Lower leg skin (tissue), 3 donors: ENCODE results near the gene CEP192.

Source experiments
- POLR2A ChIP-seq, 2 donors: fragments of 450-650 bp; IDR thresholded peaks; one replicate each; pipeline ENCODE4 v1.6.1; 2016 to 2017; ENCODE audit warnings: antibody characterized with exemption in 2 of 2, mild to moderate bottlenecking in 1 of 2, moderate library complexity in 1 of 2
- TF ChIP-seq, protein P1 (sequence below), 3 donors: fragments of 450-650 bp; IDR thresholded peaks; one replicate each; pipeline ENCODE4 v1.5.1; 2016; ENCODE audit warnings: antibody characterized with exemption in 3 of 3, mild to moderate bottlenecking in 3 of 3, moderate library complexity in 2 of 3

GRCh38 chr18:12976305-12976704 is 14.9 kb upstream of the CEP192 start:
- TF ChIP-seq, protein P1, sequence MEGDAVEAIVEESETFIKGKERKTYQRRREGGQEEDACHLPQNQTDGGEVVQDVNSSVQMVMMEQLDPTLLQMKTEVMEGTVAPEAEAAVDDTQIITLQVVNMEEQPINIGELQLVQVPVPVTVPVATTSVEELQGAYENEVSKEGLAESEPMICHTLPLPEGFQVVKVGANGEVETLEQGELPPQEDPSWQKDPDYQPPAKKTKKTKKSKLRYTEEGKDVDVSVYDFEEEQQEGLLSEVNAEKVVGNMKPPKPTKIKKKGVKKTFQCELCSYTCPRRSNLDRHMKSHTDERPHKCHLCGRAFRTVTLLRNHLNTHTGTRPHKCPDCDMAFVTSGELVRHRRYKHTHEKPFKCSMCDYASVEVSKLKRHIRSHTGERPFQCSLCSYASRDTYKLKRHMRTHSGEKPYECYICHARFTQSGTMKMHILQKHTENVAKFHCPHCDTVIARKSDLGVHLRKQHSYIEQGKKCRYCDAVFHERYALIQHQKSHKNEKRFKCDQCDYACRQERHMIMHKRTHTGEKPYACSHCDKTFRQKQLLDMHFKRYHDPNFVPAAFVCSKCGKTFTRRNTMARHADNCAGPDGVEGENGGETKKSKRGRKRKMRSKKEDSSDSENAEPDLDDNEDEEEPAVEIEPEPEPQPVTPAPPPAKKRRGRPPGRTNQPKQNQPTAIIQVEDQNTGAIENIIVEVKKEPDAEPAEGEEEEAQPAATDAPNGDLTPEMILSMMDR (IDR thresholded peaks at IDR 0.05): no peak
- TF ChIP-seq POLR2A (IDR thresholded peaks at IDR 0.05): no peak
